Testis (tissue), 2 donors: ENCODE data around the gene DDX11.
"Not testable (repeated sequence)": the region's sequence is repeated elsewhere in the genome, so short reads cannot be mapped to it uniquely, and the experiment has no call there.

Experiments used
- CTCF ChIP-seq, 3 experiments: fragments of 450-650 bp in 2 of 3; fragments of 200-600 bp in 1 of 3; sonication (generic) in 1 of 3; IDR thresholded peaks; one replicate each; pipeline ENCODE4 v1.5.1; 2016 to 2019; ENCODE audit warnings: antibody characterized with exemption in 3 of 3, mild to moderate bottlenecking in 2 of 3, moderate library complexity in 1 of 3
- POLR2A ChIP-seq: fragments of 450-650 bp; IDR thresholded peaks from one replicate; pipeline ENCODE4 v1.6.1; 2017; ENCODE audit warnings: antibody characterized with exemption, mild to moderate bottlenecking, moderate library complexity

- not testable (repeated sequence) for TF ChIP-seq CTCF (IDR thresholded peaks at IDR 0.05); POLR2A
Measured at GRCh38 chr12:31115092-31115601, 41.5 kb downstream of the DDX11 start.
